NCI-H1436 treated with DMSO at 0.1 percent for 48 hours (cell line): ENCODE measurements around the gene GAPDHS.
A peak's percentile ranks its signal among the peaks of the same experiment; 100 is the strongest.

ENCODE experiments used
- DNase-seq: peaks from one replicate; lab custom pipeline; 2025; lab: John Stamatoyannopoulos, UW

Gene GAPDHS

DNA sequence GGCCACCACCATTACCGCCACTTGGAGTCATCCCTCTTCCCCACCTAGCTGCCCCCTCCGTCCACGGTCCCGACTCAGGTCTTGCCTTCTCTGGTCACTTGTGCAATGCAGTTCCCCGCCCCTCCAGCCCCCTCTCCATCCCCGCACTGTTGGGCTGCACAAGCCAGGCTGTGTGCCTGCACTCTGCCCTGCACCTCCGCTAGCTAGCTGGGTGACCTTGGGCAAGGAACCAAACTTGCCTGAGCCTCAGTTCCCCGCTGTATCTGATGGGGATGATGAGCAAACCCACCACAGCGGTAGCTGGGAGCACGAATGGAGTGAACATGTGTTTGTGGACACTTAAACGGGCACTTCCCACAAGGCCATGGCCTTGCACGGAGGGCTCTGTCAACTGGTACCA lies 6.6 kb downstream of the GAPDHS start:
- no peak for DNase-seq

DNA sequence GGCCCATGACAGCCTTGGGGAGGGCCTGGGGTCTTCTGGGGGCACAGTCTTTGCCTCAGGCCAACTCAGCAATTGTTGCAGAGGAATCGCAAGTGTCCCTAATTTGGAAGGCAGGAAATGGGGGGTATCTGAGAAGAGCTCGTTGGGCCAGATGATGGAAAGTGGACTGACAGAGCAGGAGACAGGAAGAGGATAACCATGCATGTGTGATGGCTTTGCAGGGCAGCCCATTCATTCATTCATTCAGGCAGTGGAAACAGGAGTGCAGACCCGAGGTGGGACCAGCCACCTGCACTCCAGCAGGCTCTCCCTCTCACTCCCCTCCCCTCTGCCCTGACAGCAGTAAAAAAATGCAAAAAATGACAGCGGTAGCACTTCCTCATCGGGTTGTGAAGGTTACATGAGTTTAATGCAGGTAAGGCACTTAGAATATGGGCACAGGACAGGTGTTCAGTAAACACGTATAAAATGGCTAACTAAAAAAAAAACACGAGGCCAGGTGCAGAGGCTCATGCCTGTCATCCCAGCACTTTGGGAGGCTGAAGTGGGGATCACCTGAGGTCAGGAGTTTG lies 7.2 kb downstream of the GAPDHS start:
- no peak for DNase-seq

DNA sequence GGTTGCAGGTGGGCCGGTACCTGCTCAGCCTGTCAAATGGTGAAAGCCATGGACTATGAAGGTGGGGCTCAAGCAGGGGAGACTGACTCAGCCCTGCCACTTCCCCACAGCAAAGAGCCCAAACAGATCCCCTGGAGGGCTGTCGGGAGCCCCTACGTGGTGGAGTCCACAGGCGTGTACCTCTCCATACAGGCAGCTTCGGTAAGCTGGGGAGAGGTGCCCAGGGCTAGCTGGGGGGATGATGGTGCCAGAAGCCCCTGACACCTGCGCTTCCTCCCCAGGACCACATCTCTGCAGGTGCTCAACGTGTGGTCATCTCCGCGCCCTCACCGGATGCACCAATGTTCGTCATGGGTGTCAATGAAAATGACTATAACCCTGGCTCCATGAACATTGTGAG lies 9.0 kb downstream of the GAPDHS start:
- no peak for DNase-seq

DNA sequence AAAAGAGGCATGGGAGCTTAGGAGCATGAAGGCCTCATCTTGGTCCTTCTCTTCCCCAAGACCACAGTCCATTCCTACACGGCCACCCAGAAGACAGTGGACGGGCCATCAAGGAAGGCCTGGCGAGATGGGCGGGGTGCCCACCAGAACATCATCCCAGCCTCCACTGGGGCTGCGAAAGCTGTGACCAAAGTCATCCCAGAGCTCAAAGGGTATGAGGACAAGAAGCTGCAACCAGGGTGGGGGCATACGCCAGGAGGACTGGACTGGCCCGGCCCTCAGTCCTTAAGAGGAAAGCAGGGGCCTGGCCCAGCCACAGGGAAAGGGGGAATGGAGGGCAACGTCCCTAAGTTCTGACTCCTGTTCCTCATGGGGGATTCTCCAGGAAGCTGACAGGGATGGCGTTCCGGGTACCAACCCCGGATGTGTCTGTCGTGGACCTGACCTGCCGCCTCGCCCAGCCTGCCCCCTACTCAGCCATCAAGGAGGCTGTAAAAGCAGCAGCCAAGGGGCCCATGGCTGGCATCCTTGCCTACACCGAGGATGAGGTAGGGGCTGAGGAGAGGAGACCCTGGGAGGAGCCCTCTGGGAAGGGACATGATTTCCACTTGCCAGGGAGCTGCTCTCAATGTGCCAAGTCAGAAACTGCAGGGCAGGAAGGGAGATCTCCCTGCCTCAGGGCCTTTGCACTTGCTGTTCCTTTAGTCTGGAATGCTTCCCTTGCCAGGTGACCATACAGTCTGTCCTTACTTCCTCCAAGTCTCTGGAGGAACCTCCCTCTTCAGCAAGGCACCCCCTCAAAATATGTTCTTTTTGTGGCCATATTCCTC lies 10.2 kb downstream of the GAPDHS start:
- DNase-seq = no peak

- no peak for DNase-seq
Observed at GRCh38 chr19:35544110-35544802, 11.0 kb downstream of the GAPDHS start.

GRCh38 chr19:35545001-35545854 lies 12.0 kb downstream of the GAPDHS start, which contains the start of gene TMEM147:
Gene TMEM147, plus strand, starts transcription at chr19:35545626. Its CDS starts 114 bp downstream, at chr19:35545740.
- DNase-seq = peak; percentile 22

GRCh38 chr19:35545855-35546381 lies 12.7 kb downstream of the GAPDHS start:
- DNase-seq = no peak

GRCh38 chr19:35546532-35546931 lies 13.3 kb downstream of the GAPDHS start:
- DNase-seq = no peak

DNA sequence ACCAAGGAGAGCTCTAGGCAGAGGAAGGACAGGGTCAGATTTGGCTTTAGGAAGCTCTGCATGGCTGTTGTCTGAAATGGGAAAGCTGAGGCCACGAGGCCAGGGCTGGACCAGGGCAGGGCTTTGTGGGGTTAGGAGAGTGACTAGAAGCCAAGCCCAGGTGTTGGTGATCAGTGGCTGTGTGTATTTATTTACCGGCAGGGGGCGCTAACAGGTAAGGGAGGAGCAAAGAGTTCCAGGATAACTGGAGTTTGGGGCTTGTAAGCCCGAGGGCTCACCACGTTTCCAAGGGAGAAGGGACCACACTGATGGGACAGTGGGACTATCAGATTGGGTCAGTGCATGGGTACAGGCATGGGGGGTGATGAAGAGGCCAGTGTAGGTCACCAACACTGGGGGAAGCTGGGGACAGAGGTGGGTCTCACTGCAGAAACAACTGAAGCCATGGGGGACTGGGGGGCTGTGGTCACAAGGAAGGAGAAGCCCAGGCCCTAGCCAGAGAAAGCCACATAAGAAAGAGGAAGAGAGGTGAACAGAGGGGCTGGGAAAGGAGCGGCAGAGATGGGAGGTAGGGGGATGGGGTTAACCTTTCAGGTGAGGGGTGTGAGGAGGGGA lies 16.0 kb downstream of the GAPDHS start:
- no peak for DNase-seq

- no peak for DNase-seq
Observed at GRCh38 chr19:35549879-35550523, 16.7 kb downstream of the GAPDHS start.

- DNase-seq = no peak
Observed at GRCh38 chr19:35551091-35551810, 18.0 kb downstream of the GAPDHS start.

DNA sequence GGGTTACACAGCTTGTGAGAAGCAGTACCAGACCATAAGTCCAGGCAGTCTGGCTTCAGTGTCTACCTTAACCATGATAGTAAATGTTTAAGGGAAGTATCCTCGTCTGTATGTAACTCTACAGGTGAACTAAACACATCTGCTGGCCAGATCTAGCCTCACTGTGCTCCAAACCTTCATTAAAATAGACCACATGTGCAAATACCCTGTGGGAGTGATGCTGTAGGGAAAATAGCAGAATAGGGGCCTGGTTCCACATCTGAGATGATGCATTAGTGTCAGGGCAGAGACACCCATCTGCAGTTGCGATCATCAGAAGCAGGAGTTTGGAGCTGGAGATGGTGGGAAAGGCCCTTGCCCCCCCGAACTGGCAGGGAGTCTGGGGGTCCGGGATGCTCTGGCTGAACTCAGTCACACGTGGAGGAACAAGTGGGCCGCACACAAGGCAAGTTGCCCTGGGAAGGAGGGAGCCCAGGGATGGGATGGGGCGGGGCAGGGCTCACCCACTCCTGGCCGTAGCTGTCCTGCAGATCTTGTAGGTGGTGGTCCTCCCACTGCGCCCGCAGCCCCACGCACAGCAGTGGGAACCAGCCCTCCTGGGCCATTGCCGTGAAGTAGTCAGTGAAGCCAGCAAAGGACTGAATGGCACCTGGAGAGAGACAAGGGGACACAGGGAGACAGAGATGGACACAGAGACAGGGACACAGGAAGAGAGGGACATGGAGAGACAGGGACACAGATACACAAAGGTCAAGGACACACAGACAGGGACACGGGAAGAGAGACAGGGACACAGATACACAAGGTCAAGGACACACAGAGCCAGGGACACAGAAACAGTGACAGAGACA lies 19.5 kb downstream of the GAPDHS start:
- no peak for DNase-seq

- DNase-seq = no peak
Observed at GRCh38 chr19:35553385-35554000, 20.2 kb downstream of the GAPDHS start.

- DNase-seq = no peak
Observed at GRCh38 chr19:35554076-35554475, 20.8 kb downstream of the GAPDHS start.

- no peak for DNase-seq
Observed at GRCh38 chr19:35555301-35556005, 22.2 kb downstream of the GAPDHS start.

DNA sequence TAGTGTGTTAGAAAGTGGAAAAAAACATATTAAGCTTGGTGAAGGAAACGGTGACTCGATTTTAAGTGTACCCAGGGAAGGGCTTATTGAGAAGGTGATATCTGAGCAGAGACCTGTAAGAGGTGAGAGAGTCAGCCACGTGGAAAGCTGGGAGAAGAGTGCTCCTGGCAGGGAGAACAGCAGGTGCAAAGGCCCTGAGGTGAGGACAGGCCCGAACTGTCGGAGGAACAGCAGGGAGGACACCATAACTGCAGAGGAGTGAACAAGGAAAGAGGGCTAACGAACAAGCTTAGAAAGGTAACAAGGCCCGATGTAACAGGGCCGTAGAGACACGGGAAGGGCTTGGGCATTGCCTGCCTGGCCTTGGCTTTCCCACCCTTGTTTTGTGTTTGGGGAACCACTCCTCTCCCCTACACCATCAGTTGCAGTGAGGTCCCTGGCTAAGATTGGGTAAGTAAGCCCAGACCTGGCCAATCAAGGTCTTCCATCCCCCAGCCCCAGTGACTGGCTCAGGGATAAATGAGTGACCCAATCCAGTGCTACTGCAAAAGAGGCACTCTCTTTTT lies 22.9 kb downstream of the GAPDHS start:
- no peak for DNase-seq

GRCh38 chr19:35556846-35557538 lies 23.7 kb downstream of the GAPDHS start:
- no peak for DNase-seq
